ENCODE results near the gene FNIP1.
"Not testable (repeated sequence)": the region's sequence is repeated elsewhere in the genome, so short reads cannot be mapped to it uniquely, and the experiment has no call there.

FNIP1 gene

GRCh38 chr5:131607903-131608540 is 188.8 kb downstream of the FNIP1 start:
- DNase-seq (ENCODE audit: low read depth in 2 of 2), result no peak

DNA sequence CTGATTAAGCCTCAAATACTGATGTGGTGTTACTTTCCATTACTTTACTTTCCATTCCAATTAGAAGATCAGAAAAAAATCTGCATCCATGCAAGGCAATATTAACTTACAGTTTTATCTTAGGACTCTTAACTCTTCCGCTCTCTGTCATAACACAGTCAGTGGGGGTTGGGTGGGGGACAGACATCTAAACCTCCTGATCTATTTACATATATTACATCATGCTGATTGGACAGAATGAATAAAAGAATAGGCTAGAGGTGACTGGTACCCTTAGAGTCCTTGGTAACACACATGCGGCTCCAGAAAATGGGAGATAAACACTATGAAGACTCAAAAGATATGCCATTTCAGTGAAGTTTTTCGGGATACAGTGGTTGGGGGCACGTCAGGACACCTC is 189.4 kb downstream of the FNIP1 start:
- DNase-seq (ENCODE audit: low read depth in 2 of 2), result no peak

DNA sequence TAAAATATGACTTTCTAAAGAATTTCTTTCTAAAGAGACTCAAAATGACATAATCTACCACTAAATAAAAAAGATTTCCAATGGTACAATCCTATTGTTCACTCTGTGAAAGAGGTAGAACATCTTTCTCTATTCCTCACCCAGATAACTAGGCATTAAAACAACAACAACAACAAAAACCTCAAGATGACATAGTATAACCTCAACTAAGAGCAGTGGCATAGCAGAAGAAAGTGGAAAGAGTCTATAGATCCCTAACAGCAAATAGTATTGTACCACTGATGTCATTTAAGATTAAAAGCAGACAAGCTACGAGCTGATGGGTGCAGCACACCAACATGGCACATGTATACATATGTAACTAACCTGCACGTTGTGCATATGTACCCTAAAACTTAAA is 191.7 kb downstream of the FNIP1 start:
- DNase-seq (ENCODE audit: low read depth in 2 of 2), result no peak

GRCh38 chr5:131595088-131596033 is 201.5 kb downstream of the FNIP1 start:
- DNase-seq (ENCODE audit: low read depth in 2 of 2), result peak in 1 of 2 donors; percentile 3

DNA sequence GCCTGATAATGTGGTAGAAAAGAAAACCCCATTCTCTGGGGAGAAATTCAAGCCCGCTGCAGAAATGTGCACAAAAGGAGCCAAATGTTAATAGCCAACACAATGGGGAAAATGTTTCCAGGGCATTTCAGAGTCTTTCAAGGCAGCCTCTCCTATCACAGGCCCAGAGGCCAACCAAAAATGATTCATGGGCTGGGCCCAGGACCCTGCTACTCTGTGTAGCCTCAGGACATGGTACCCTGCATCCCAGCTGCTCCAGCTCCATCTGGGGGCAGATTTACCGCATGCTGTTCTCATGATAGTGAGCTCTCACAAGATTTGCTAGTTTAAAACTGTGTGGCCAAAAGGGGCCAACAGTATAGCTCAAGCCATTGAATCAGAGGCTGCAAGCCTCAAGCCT is 202.9 kb downstream of the FNIP1 start:
- no peak for DNase-seq (ENCODE audit: low read depth in 2 of 2)

GRCh38 chr5:131593436-131593835 is 203.4 kb downstream of the FNIP1 start:
- DNase-seq (ENCODE audit: low read depth in 2 of 2), result not testable (repeated sequence)

Data from stimulated activated CD4-positive, alpha-beta T cell treated with anti-CD3 and anti-CD28 coated beads, Interleukin-15, amount 100 ng/mL, for 48 hours (primary cell).